NCI-H345 (cell line): ENCODE measurements around the gene SCEL.
A peak's percentile ranks its signal among the peaks of the same experiment; 100 is the strongest.

ENCODE experiments used
- DNase-seq: peaks from one replicate; lab custom pipeline; 2025; lab: John Stamatoyannopoulos, UW

Gene SCEL

GRCh38 chr13:77521595-77522367 is 13.7 kb upstream of the SCEL start:
- no peak for DNase-seq

- DNase-seq: no peak
These were observed 13.1 kb upstream of the SCEL start for GRCh38 chr13:77522444-77522843.

- no peak for DNase-seq
These were observed 12.1 kb upstream of the SCEL start for GRCh38 chr13:77523386-77523785.

DNA sequence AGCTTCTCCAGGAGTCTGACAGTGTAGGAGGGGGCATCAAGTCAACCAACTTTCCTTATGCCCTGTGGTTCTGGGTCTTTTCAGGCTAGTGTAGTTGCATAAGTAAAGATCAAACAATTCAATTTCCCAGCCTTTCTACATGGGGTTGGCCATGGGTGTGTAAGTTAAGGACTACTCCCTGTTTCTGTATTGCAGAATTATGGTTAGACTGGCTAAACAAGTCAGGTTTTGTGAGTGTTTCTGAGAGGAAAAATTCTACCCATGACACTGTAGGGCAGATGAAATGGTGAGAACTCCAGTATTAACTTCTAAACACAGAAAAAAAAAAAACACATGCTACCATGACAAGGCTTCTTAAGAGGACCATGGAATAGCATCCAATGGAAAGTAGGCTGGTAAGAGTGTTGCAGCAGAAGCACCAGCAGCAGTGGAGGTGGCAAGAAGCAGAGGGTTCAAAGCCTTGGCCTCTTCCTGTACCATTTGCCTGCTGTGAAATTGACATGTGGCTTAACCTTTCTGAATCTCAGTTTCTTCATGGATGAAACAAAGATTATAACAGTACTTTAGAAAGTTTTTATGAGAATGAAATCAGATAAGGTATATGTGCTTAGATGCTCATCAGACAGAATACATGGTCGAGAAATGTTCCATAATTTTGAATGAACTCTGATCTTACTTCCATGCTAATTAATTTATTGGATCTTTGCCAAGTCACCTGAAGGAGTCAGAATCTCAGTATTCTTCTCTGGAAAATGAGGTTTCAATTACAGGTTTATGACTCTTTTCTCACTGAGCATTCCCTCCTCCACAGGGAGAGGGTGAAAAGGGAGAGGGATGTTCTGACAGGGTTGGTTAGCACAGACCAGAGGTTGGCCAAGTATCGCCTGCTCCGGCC is 11.4 kb upstream of the SCEL start:
- no peak for DNase-seq

GRCh38 chr13:77528414-77528813 is 7.1 kb upstream of the SCEL start:
- no peak for DNase-seq

- DNase-seq: no peak
These were observed 6.5 kb upstream of the SCEL start for GRCh38 chr13:77528834-77529500.

- DNase-seq: no peak
These were observed 6.0 kb upstream of the SCEL start for GRCh38 chr13:77529501-77529840.

DNA sequence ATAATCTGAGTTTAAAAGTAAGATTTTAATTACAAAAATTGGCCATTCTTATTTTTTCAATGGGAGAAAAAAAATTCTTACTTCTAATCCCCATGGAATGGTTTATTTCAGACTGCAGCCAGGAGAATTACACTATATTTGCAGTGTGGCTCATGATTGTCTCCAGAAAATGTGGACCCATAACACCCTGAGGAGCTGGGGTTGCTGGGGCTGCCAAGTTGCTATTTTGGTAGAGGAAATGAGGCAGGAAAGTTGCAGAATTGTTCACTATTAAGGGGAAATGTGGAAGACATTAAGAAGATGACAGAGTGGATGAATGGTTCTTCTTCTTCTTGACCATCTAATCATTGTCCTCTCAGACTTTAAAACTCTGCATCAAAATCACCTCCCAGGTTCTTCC is 4.6 kb upstream of the SCEL start:
- no peak for DNase-seq

- DNase-seq: no peak
These were observed 2.5 kb upstream of the SCEL start for GRCh38 chr13:77532983-77533382.

GRCh38 chr13:77533875-77534788 is 1.4 kb upstream of the SCEL start:
- peak; percentile 27 for DNase-seq

DNA sequence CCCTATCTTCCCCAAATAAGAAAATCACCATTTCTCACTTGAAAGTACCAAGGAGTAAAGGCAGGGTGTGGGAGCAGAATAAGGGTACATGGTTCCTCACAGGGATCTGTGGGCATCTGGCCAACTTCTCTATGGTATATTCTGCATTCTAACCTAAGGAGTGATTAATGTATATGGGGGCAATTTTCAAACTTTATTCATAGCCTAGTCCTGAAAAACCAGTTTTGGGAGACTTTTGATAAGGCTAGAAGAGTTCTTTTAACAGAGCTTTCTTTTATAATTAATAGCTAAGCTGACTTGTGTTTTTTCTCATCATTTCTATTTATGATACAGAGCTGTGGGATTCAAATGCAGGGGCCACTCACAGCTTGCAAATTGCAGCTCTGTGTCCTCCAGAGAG is 852 bp downstream of the SCEL start:
- DNase-seq: no peak

- DNase-seq: no peak
These were observed 1.9 kb downstream of the SCEL start for GRCh38 chr13:77537289-77537919.

DNA sequence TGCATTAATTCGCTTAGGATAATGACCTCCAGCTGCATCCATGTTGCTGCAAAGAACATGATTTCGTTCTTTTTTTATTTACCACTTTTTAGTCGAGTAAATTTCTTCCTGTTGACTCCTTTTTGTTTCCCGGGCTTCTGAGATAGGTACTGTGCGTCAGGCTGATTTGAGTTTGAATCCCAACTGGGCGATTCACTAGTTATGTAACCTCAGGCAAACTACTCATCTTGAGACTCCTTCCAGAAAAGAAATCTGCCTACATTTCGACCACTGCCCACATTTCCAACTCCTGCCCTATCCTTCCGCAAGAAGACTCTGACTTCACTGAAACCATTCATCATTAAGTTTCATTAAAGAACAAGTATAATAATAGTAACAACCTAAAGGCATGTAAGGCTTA is 8.2 kb downstream of the SCEL start:
- DNase-seq: no peak

DNA sequence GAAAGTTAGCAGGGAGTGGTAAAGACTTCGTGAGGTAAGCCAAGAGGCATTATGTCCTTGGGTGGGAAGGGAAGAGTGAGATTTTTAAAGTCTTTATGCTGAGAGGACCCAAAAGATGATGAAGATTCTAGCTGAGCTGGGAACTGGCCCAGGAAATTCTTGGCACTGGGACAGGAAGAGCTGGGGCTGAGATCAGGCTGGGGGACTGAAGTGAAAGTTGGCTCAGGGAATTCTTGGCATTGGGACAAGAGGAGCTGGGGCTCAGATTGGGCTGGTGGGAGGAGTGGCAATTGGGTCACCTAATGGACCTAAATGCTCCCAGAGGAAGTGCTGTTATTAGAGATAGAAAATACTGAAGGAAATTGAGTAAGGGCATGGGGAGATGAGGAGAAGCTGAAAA is 8.8 kb downstream of the SCEL start:
- DNase-seq: no peak

DNA sequence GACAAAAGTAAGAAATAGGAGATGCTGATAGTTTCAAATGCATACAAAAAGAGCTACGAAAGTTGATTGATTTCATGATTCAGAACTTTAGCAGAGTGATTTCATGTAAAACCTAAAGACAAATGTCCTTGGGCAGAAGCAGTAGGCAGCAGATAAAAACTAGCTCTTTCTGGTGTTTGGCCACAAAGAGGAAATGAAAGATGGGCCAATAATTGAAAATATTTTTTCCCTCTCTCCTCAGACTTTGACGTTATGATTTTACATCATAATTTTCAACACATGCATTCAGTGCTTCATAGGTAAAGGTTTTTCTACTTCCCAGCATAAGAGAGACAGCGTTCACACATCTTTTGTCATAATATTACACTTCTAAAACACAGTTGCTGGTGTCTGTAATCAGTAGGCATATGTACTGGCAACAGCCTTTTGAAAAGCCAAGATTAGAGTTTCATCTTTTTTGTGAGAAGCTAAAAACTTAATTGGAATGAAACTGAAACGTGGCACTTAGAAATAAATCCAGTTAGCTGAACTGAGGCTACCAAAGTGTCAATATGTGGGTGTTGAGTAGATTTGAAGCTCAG is 9.3 kb downstream of the SCEL start:
- DNase-seq: no peak

DNA sequence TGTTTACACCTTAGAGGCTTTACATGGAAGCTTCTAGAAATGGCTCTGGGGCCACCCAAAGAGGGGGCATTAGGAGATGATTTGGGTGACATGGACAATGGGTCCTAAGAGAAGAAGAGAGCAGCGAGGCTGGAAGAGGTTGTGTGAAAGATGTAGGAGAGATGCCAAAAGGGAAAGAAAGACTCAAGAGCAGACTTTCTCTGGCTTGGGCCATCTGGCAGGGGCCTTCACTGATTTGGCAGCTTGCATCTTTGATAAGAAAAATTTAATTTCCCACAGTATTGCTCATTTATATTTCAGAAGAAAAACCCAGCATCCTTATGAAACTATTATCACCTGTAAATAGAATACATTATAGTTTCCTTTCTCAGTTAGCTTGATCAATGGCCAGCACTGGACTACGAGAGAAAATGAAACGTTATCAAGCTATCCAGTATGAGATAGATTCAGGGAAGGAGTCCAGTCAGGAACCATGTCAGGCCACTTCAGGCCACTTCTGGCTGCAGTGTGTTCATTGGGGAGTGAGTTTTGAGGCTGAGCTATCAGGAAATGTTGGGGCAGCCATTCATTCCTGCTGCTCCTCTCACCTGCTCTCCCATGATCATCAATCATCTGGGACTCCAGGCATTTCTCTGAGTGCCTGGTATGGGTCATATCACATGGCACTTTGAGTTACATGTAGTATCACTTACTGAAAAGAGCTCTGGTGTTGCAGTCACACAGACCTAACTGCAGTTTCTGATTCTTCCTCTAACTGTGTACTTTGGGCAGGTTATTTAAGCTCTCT is 10.3 kb downstream of the SCEL start:
- DNase-seq: no peak

GRCh38 chr13:77548095-77548494 is 12.6 kb downstream of the SCEL start:
- DNase-seq: no peak

- no peak for DNase-seq
These were observed 13.1 kb downstream of the SCEL start for GRCh38 chr13:77548594-77548993.

DNA sequence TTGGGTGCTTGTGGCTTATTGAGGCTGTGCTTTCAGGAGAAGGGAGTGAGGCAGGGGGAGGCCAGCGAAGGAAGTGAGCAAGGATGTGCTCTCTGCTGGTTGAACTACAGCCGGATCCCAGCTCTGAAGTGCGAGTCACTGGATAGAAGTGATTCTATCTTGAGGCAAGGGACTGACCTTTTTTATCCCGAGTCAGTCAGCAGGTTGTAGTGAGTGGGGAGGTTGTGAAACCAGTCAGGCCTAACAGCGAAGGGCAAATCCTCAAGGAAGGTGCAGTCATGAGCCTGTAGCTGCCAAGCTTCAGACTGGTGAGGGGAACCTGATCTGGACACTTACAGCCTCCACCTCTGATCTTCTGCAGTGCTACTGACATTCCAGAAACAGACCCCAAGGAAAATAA is 18.6 kb downstream of the SCEL start:
- no peak for DNase-seq

DNA sequence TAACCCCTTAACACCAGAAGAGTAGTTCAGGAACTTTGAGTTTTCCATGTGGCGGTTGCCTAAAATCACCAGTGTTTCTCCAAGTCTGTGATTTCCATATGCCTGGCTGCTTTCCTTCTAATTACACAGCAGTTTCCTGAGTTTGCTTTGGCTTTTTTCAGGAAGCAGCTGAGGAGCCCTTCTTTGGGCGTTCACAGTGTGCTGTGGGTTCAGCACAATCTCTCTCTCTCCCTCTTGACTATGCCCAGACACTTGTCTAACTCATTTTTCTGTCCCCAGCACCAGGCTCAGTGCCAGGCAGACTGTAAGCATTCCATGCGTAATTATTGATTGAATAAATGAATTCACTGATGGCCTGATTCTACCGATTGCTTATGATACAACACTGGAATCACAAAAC is 19.7 kb downstream of the SCEL start:
- DNase-seq: no peak
